Dedifferentiated amniotic fluid mesenchymal stem cell (primary cell): ENCODE measurements around the gene ZNF609.

Experiments used
- DNase-seq: peaks from one replicate; pipeline ENCODE4 v3.0.0-alpha.2; 2016; ENCODE audit errors: extremely low spot score

The ZNF609 gene

GRCh38 chr15:64694816-64695215 lies 234.4 kb downstream of the ZNF609 start:
- DNase-seq: no peak

DNA sequence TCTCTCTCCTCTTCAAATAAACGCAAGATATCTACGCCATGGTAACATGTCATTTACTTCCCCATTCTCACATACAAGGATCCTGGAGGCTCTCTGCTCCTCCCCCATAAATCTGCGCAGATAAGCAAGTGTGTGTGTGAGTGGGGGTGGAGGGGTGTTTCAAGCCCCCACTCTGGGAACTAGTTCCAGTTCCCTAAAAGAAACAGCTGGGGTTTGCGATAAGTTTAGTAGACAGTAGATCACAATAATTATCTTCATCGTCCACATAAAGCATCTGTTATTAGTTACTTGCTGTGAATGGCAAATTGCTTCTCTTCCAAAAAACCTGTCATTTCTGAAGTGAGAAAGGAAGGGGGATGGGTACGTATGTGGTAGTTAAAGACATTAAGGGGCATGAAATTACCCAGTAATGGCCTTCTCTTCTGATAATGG lies 235.2 kb downstream of the ZNF609 start:
- no peak for DNase-seq

DNA sequence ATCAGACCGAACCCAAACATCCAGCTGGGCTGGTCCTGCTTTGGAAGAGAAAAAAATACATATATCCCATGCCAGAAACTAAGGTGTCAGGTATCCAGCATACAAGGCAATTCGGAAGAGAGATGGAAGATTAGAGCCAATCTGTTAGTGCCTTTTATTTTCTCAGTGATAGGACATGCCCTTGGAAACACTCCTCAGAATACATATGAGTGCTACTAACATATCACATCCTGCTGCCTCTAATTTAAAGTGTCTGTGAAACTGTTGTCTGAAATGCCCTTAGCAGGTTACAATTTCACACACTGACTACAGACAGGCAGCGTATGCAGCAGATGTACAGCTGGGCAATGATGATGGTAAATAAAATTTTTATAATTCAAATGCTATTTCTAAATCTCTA lies 236.1 kb downstream of the ZNF609 start:
- DNase-seq: no peak

DNA sequence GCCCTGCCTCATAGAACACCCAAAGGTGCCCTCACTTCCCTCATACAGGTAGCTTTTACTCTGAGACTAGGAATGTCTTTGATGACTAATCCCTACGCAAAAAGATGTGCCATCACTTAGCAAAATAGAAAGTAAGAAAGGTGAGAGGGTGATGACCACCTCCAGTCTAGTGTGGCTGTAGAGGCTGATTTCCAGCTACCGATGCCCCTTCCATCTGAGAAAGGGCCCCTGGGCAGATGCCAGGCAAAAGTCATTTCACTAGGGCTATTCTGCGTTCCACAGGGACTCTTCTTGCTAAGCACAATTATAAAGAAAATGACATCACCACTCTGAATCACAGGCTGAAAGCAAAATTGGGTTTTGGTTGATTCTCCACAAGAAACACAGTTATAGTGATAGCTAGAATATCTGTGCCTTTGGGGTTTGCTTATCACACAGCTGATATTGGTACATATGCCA lies 237.6 kb downstream of the ZNF609 start:
- DNase-seq: no peak

- DNase-seq: no peak
These were observed 238.4 kb downstream of the ZNF609 start for GRCh38 chr15:64698823-64699222.

- peak; percentile 22 for DNase-seq
These were observed 239.5 kb downstream of the ZNF609 start for GRCh38 chr15:64699751-64700388.

DNA sequence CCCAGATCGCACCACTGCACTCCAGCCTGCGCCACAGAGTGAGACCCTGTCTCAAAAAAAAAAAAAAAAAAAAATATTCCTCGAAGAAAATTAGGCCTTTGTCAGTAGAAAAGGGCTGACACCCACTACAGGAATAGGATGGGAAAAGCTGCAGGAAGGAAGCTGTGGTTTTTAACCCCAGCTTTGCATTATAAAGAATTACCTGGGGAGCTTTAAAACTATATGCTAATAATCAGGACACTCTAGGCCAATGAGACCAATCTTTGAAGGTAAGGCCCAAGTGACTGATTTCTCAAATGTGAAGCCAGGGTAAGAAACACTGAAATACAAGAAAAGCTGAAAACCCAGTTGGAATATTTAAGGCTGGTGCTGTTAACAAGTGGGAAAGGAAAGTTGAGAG lies 240.7 kb downstream of the ZNF609 start:
- DNase-seq: no peak

DNA sequence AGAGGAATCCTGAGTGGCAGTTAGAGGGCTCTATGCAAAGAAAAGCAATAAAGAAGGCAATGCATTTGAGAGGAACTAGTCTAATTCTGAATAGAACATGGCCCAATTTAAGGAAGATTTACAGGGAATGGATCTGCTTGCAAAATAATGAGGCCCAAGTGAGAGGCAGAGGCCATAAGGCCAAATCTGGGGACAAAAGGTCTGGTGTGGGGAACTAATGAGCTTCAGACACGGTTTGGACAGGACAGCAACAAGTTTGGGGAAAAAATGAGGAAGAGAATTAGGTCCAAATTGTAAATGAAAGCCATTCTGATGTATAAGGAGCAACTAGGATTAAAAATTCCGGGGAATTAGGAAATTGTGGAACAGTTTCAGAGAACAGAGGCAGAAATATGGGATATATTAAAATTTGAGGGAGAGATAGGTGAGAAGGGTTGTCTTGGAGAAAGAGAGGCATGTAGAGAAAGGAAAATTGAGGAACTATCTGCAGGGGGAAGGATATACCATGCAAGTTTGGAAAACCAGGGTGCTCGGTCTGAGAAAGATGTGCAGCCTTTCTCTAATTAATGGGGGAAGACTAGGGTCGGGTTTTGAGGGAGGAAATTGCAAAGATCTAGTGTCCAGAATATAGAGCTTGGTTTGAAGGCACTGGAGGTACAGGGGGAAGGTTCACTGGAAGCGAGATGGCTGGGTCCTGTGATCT lies 241.3 kb downstream of the ZNF609 start:
- DNase-seq: no peak

DNA sequence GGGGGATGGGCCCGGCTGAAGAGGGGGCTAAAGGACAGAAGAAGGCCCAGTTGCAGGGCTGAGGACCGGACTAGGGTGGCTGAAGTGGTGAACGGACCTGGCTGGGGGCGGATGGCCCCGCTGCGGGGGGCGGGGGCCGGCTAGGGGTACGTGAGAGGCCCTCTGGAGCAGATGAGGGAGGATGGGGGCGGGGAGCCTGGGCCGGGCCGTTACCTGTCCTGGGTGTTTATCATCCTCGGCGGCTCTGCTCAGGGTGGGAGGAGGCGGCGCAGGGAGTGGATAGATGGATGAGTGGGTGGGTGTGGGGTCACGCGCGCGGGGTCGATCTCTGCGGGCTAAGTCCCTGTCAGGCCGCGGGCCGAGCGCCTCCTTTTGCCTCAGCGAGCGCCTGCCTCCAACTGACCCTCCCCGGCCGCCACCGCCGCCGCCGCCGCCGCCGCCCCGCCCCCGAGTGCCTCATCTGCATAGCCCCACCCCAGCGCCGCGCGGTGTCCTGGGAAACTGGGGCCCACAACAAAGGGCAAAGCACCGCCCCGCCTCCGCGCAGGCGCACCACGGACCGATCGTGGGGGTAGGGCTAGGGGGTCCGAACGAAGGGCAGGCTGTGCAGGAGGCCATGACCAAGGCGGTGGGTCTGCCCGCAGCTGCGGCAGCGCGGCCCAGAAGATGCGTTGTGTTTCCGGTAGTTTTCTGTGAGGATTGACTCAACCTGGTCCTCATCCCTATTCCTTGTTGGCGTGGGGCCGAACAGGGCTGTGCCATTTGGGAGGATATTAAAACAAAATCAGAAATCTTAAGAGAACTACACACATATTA lies 242.6 kb downstream of the ZNF609 start:
- peak; percentile 83 for DNase-seq

DNA sequence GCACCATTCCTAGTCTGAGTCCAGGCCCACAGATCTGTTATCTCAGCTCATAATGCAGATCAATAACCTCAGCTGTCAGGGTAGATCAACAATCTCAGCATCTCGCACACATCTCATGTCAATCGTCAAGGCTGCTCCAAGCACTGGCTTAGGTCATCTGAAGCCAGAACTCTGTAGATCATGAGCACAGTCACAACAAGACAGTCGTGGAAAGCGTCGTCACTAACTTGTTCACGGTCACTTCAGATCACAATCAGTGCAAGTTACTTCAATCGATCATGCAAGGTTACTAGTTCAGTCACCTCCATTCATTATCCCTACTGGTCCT lies 243.2 kb downstream of the ZNF609 start:
- DNase-seq: no peak

- DNase-seq: no peak
These were observed 244.6 kb downstream of the ZNF609 start for GRCh38 chr15:64705006-64705405.

DNA sequence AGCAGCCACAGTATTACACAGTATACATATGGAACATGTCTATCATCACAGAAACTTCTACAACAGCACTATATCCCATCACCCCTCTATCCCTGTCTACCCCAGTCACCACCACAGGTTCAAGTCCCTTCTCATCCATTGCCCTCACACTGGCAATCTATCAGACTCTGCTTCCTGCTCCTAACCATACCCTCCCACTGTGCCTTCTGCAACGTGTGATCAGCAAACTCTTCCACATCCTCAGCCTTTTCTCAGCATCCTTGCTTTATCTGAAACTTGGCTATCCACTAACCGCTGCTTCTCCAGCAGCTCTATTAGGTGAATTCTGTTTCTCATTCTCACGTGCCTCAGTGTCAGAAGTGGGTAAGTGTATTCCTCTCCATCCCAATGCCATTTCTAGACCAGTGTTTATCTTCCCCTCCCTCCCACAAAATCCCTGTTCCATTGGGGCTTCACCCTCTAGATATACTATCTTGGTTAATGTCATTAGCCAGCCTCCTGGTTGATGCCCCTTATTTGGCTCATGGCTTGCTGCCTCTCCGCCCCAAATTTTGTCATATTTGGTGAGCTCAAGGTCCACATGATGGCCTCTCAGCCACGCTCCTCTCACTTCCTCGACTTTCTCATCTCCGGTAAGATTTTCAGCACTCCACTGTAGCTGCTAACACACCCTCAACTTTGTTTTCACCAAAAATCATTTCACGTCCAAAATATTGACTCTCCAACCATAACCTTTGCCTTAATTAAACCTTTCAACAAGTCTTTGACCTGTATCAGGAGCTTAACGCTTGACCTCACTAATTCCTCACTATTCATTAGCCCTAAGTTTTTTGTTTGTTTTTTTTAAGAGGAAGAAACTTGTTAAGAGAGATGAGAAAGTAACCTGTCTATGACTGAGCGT lies 245.9 kb downstream of the ZNF609 start:
- DNase-seq: no peak

GRCh38 chr15:64710676-64711428 lies 250.5 kb downstream of the ZNF609 start:
- DNase-seq: no peak

GRCh38 chr15:64712353-64712752 lies 252.0 kb downstream of the ZNF609 start:
- no peak for DNase-seq

DNA sequence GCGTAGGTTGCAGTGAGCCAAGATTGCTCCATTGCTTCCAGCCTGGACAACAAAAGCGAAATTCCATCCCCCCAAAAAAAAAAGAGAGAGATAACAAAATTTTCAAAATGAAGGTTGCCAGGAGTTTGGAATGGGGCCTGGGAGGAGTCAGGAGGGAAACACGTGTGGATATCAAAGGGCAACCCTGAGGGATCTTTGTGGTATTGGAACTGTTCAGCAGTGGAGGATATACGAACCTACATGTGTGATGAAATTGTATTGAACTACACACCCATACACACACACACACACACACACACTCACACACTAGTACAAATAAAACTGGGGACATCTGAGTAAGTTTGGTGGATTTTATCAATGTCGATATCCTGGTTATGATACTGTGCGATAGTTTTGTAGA lies 253.2 kb downstream of the ZNF609 start:
- no peak for DNase-seq

- no peak for DNase-seq
These were observed 256.1 kb downstream of the ZNF609 start for GRCh38 chr15:64716452-64716851.

DNA sequence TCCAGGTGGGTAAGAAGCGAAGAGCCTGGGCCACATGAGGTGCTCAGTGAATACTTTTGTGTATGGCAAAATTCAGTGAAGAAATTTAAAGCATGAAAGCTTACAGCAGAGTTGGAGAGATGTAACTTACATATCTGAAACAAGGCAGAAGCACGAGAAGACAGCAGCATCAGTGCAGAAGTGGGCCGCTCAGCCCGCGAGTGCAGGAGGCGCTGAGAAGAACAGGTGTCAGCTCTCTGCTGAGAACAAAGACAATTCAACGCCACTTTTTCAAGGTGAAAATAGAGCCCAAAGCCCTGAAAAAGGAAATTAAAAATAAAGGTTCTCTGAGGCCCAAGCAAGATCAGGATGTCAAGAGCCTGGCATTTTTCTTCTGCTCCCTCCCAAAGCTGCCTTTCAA lies 256.8 kb downstream of the ZNF609 start:
- DNase-seq: no peak

DNA sequence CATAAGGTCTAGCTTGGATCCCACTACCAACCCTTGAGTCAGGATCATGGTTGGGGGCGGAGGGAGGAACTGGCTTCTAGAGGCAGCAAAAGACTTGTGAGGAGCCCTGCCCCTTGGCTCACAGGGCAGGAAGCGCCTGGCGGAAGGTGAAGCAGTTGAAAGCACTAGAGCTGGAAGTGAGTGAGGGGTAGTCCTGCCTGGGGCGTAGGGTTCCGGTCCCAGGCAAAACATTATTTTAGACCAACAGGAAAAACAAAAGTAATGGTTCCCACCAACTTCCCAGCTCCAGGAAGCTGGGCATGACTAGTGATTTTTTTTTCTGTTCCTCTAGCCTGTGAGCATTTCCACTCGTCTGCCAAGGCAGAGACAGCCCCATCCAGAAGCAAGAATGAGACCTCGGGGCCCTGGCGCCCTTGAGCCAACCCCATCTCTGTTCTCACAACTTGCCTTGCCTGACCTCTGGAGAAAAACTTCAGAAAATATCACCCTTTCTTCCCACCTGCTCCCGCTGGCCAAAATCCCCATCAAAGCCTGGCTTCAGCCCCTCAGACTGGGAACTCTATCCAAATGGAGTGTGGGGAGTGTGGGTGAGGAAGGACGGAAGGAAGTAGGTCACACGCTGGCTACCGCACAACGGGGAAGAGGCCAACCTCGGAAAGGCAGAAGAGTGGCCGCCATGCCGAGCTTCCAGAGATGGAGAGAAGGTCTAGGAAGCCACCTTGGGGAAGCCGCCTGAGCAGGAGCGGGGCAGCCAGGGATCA lies 257.5 kb downstream of the ZNF609 start:
- DNase-seq: no peak

DNA sequence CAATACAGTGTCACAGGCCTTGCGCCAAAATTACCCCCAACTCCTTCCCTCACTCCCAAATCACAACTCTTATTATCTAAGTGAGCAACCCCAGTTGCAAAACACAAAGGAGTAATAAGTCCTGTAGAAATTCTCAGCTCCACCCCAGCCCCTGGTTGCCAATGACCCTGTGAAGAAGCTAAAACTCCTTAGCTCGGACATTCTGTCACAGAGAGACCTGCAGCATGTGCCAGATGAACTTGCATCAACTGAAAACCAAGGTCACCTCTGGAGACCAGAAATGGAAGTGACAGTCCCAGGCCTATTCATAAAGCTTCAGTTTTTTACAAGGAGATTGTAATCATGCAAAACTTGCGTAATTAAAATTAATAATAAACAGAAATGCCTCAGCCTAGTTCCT lies 259.8 kb downstream of the ZNF609 start:
- DNase-seq: no peak

DNA sequence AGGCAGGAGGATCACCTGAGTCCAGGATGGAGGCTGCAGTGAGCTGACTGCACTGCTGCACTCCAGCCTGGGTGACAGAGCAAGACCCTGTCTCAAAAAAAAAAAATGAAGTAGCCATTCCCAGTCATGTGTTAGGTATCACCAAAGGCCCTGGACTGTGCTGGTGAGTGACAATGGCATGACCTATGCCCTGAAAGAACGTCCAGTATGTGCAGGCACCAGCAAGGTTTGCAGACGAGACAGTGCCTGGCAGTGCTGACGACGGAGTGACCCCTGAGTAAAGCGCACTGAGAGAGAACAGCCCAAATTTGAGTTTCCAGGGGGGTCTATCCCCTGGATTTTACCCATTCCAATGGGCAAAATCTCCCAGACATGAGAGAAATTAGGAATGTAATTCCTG lies 269.8 kb downstream of the ZNF609 start:
- DNase-seq: no peak
